Left ventricle myocardium inferior (tissue), 1 donor: ENCODE measurements around the gene SPTAN1. TPM values are rescaled to one million over a fixed set of nuclear protein-coding genes. Genes with fewer than 3 reads are reported as not detected.

ENCODE experiments used
- DNase-seq: peaks from one replicate; pipeline ENCODE4 v3.0.0-alpha.2; 2020
- H3K27ac ChIP-seq: fragments of 200-600 bp; replicated peaks from 2 replicates; pipeline ENCODE4 v1.8.0; 2021
- H3K27me3 ChIP-seq: fragments of 200-600 bp; 2 replicates; pipeline ENCODE4 v1.8.0; 2021; ENCODE audit warnings: low read depth
- H3K36me3 ChIP-seq: fragments of 200-600 bp; 2 replicates; pipeline ENCODE4 v1.8.0; 2021
- H3K4me1 ChIP-seq: fragments of 200-600 bp; 2 replicates; pipeline ENCODE4 v1.8.0; 2021
- H3K4me3 ChIP-seq: fragments of 200-600 bp; 2 replicates; pipeline ENCODE4 v1.8.0; 2021; ENCODE audit warnings: mild to moderate bottlenecking, moderate library complexity
- H3K9me3 ChIP-seq: fragments of 200-600 bp; replicated peaks from 2 replicates; pipeline ENCODE4 v1.8.0; 2021
- CTCF ChIP-seq: fragments of 200-600 bp; IDR thresholded peaks from 2 replicates; pipeline ENCODE4 v1.8.0; 2021; ENCODE audit warnings: antibody characterized with exemption, mild to moderate bottlenecking, borderline replicate concordance
- intact Hi-C: fragments of 100-400 bp; cut with micrococcal nuclease; formaldehyde crosslinking; loops from one replicate; pipeline ENCODE4 v1.11.0; 2022
- total RNA-seq: library from RNA; stranded (reverse); fragmentation: NEBNext Ultra II Directional; extraction: Animal tissue kit (Norgen Biotek cat#: 25700); gene quantifications from one replicate; pipeline ENCODE4 v1.2.1, GENCODE V29; 2021
- donor health status: DM: no; HTN: yes; CAD: no; lungs with severe emphysema.

The SPTAN1 gene
- total RNA-seq, 1 donor from 2014 or later: 269 TPM

- Histone ChIP-seq H3K27me3 (no peaks in the 10 kb centered on the region), H3K36me3 (peaks cover 99% of the 10 kb centered on the region), H3K27ac (no peak overlapping the region), H3K4me3 (no peak overlapping the region), H3K4me1 (no peaks in the 10 kb centered on the region), H3K9me3 (no peaks in the 10 kb centered on the region)
- intact Hi-C loops: no loop called here
- DNase-seq: no peak
- TF ChIP-seq CTCF: no peak
Measured at GRCh38 chr9:128593856-128594255, 41.5 kb downstream of the SPTAN1 start.

GRCh38 chr9:128595471-128595870 lies 43.1 kb downstream of the SPTAN1 start:
- TF ChIP-seq CTCF: no peak

GRCh38 chr9:128600099-128600498 lies 47.7 kb downstream of the SPTAN1 start:
- H3K4me3 ChIP-seq: no peak overlapping the region
- intact Hi-C loops: no loop called here
- no peaks in the 10 kb centered on the region for H3K9me3 ChIP-seq
- TF ChIP-seq CTCF: no peak
- H3K27me3 ChIP-seq: no peaks in the 10 kb centered on the region
- H3K27ac ChIP-seq: no peak overlapping the region
- H3K4me1 ChIP-seq: no peaks in the 10 kb centered on the region
- no peak for DNase-seq
- peaks cover 99% of the 10 kb centered on the region for H3K36me3 ChIP-seq

More at GRCh38 chr9:128595471-128595870, 43.1 kb downstream of the SPTAN1 start:
- peaks cover 99% of the 10 kb centered on the region for H3K36me3 ChIP-seq
- no peak for DNase-seq
- no peaks in the 10 kb centered on the region for H3K4me1 ChIP-seq
- intact Hi-C loops: no loop called here
- no peaks in the 10 kb centered on the region for H3K9me3 ChIP-seq
- H3K27me3 ChIP-seq: no peaks in the 10 kb centered on the region
- H3K4me3 ChIP-seq: no peak overlapping the region
- no peak overlapping the region for H3K27ac ChIP-seq

- Histone ChIP-seq H3K27ac (no peak overlapping the region), H3K4me1 (peaks cover 14% of the 10 kb centered on the region), H3K36me3 (peaks cover 99% of the 10 kb centered on the region), H3K9me3 (no peaks in the 10 kb centered on the region), H3K4me3 (no peak overlapping the region), H3K27me3 (no peaks in the 10 kb centered on the region)
- intact Hi-C loops: no loop called here
- no peak for DNase-seq
- no peak for TF ChIP-seq CTCF
Measured at GRCh38 chr9:128603697-128604096, 51.3 kb downstream of the SPTAN1 start.

- Histone ChIP-seq H3K36me3 (peaks cover 99% of the 10 kb centered on the region), H3K4me1 (peaks cover 14% of the 10 kb centered on the region), H3K9me3 (no peaks in the 10 kb centered on the region), H3K27me3 (no peaks in the 10 kb centered on the region), H3K4me3 (no peak overlapping the region), H3K27ac (peak overlapping the region; percentile 62)
- intact Hi-C loops: no loop called here
- TF ChIP-seq CTCF: no peak
- peak; percentile 80 for DNase-seq
Measured at GRCh38 chr9:128607642-128608350, 55.4 kb downstream of the SPTAN1 start.
